HEK293 (cell line): ENCODE data around the gene CTSH.

Source experiments
- AEBP2 ChIP-seq: fragments of 450-650 bp; formaldehyde crosslinking; IDR thresholded peaks from 2 replicates; pipeline ENCODE4 v1.5.1; 2016; ENCODE audit warnings: missing biosample characterization, missing genetic modification characterization, borderline replicate concordance
- ZNF280C ChIP-seq: fragments of 450-650 bp; formaldehyde crosslinking; IDR thresholded peaks from 2 replicates; pipeline ENCODE4 v1.5.1; 2016; ENCODE audit warnings: missing biosample characterization, missing genetic modification characterization

- TF ChIP-seq ZNF280C (tag by site-specific recombination) (no peak), AEBP2 (tag by site-specific recombination) (no peak)
Observed at GRCh38 chr15:78880242-78880533, 64.7 kb downstream of the CTSH start.
